CD4-positive, alpha-beta T cell treated with Interleukin-6 for 4 hours (primary cell): ENCODE data around the gene ZC3HAV1.
A peak's percentile ranks its signal among the peaks of the same experiment; 100 is the strongest.
"Not testable (repeated sequence)": the region's sequence is repeated elsewhere in the genome, so short reads cannot be mapped to it uniquely, and the experiment has no call there.

Experiments used
- DNase-seq: peaks from one replicate; pipeline ENCODE4 v3.0.0-alpha.2; 2020; ENCODE audit warnings: mixed read lengths

ZC3HAV1 gene

GRCh38 chr7:139084709-139085108 lies 24.8 kb downstream of the ZC3HAV1 start:
- DNase-seq: no peak

- no peak for DNase-seq
Observed at GRCh38 chr7:139081584-139081983, 27.9 kb downstream of the ZC3HAV1 start.

- no peak for DNase-seq
Observed at GRCh38 chr7:139080905-139081304, 28.6 kb downstream of the ZC3HAV1 start.

- no peak for DNase-seq
Observed at GRCh38 chr7:139079861-139080260, 29.7 kb downstream of the ZC3HAV1 start.

- no peak for DNase-seq
Observed at GRCh38 chr7:139078911-139079310, 30.6 kb downstream of the ZC3HAV1 start.

- no peak for DNase-seq
Observed at GRCh38 chr7:139078399-139078798, 31.1 kb downstream of the ZC3HAV1 start.

- DNase-seq: not testable (repeated sequence)
Observed at GRCh38 chr7:139077706-139078105, 31.8 kb downstream of the ZC3HAV1 start.

GRCh38 chr7:139075871-139076686 lies 33.4 kb downstream of the ZC3HAV1 start:
- DNase-seq: no peak

- DNase-seq: peak; percentile 76
Observed at GRCh38 chr7:139075031-139075652, 34.4 kb downstream of the ZC3HAV1 start.

GRCh38 chr7:139072796-139073195 lies 36.7 kb downstream of the ZC3HAV1 start:
- DNase-seq: no peak

- DNase-seq: no peak
Observed at GRCh38 chr7:139071680-139072079, 37.8 kb downstream of the ZC3HAV1 start.

GRCh38 chr7:139068544-139069399 lies 40.7 kb downstream of the ZC3HAV1 start:
- no peak for DNase-seq

- no peak for DNase-seq
Observed at GRCh38 chr7:139066315-139066714, 43.2 kb downstream of the ZC3HAV1 start.

- no peak for DNase-seq
Observed at GRCh38 chr7:139065323-139065722, 44.2 kb downstream of the ZC3HAV1 start.

- DNase-seq: no peak
Observed at GRCh38 chr7:139061416-139061815, 48.1 kb downstream of the ZC3HAV1 start.

- DNase-seq: no peak
Observed at GRCh38 chr7:139060695-139061237, 48.8 kb downstream of the ZC3HAV1 start.

- no peak for DNase-seq
Observed at GRCh38 chr7:139059905-139060304, 49.6 kb downstream of the ZC3HAV1 start.

- DNase-seq: no peak
Observed at GRCh38 chr7:139058943-139059342, 50.6 kb downstream of the ZC3HAV1 start.

GRCh38 chr7:139055674-139056073 lies 53.8 kb downstream of the ZC3HAV1 start:
- DNase-seq: no peak

- not testable (repeated sequence) for DNase-seq
Observed at GRCh38 chr7:139054656-139055055, 54.9 kb downstream of the ZC3HAV1 start.

- no peak for DNase-seq
Observed at GRCh38 chr7:139054101-139054500, 55.4 kb downstream of the ZC3HAV1 start.

- no peak for DNase-seq
Observed at GRCh38 chr7:139051655-139052054, 57.9 kb downstream of the ZC3HAV1 start.

- no peak for DNase-seq
Observed at GRCh38 chr7:139049936-139050335, 59.6 kb downstream of the ZC3HAV1 start.
